HEK293 (cell line): ENCODE measurements around the gene GJD3.

Source experiments
- INSM2 ChIP-seq: fragments of 450-650 bp; formaldehyde crosslinking; IDR thresholded peaks from 2 replicates; pipeline ENCODE4 v1.5.1; 2016; ENCODE audit warnings: missing biosample characterization, missing genetic modification characterization
- KLF10 ChIP-seq: fragments of 450-650 bp; IDR thresholded peaks from 2 replicates; pipeline ENCODE4 v1.5.1; 2018; ENCODE audit warnings: missing biosample characterization, mild to moderate bottlenecking, missing genetic modification characterization
- KLF8 ChIP-seq: fragments of 450-650 bp; formaldehyde crosslinking; IDR thresholded peaks from 2 replicates; pipeline ENCODE4 v1.5.1; 2016; ENCODE audit warnings: missing biosample characterization, missing genetic modification characterization
- PRDM2 ChIP-seq: fragments of 450-650 bp; formaldehyde crosslinking; IDR thresholded peaks from 2 replicates; pipeline ENCODE4 v1.5.1; 2016; ENCODE audit warnings: missing biosample characterization, missing genetic modification characterization, borderline replicate concordance
- PRDM4 ChIP-seq: fragments of 450-650 bp; formaldehyde crosslinking; IDR thresholded peaks from 2 replicates; pipeline ENCODE4 v1.5.1; 2017; ENCODE audit warnings: missing biosample characterization, missing genetic modification characterization
- PRDM6 ChIP-seq: fragments of 450-650 bp; formaldehyde crosslinking; IDR thresholded peaks from 2 replicates; pipeline ENCODE4 v1.5.1; 2017; ENCODE audit warnings: missing biosample characterization, missing genetic modification characterization
- ZBTB10 ChIP-seq: fragments of 450-650 bp; formaldehyde crosslinking; IDR thresholded peaks from 2 replicates; pipeline ENCODE4 v1.5.1; 2016; ENCODE audit warnings: missing biosample characterization, missing genetic modification characterization
- ZBTB26 ChIP-seq: fragments of 450-650 bp; formaldehyde crosslinking; optimal IDR thresholded peaks from 2 replicates; pipeline ENCODE3; 2016; ENCODE audit warnings: missing biosample characterization, mild to moderate bottlenecking, missing genetic modification characterization
- ZNF114 ChIP-seq: fragments of 450-650 bp; formaldehyde crosslinking; IDR thresholded peaks from 2 replicates; pipeline ENCODE4 v1.5.0; 2017; ENCODE audit warnings: missing biosample characterization, missing genetic modification characterization
- ZNF121 ChIP-seq: fragments of 450-650 bp; formaldehyde crosslinking; IDR thresholded peaks from 2 replicates; pipeline ENCODE4 v1.5.1; 2016; ENCODE audit warnings: missing biosample characterization, missing genetic modification characterization
- ZNF16 ChIP-seq: fragments of 450-650 bp; formaldehyde crosslinking; IDR thresholded peaks from 2 replicates; pipeline ENCODE4 v1.5.1; 2016; ENCODE audit warnings: low read depth, missing biosample characterization, missing genetic modification characterization
- ZNF350 ChIP-seq: fragments of 450-650 bp; formaldehyde crosslinking; IDR thresholded peaks from 2 replicates; pipeline ENCODE4 v1.5.0; 2017; ENCODE audit warnings: missing biosample characterization, mild to moderate bottlenecking, missing genetic modification characterization
- ZNF394 ChIP-seq: fragments of 450-650 bp; formaldehyde crosslinking; IDR thresholded peaks from 2 replicates; pipeline ENCODE4 v1.5.1; 2016; ENCODE audit warnings: missing biosample characterization, missing genetic modification characterization, mild to moderate bottlenecking, moderate library complexity, borderline replicate concordance
- ZNF404 ChIP-seq: fragments of 450-650 bp; formaldehyde crosslinking; IDR thresholded peaks from 2 replicates; pipeline ENCODE4 v1.5.1; 2017; ENCODE audit warnings: missing biosample characterization, missing genetic modification characterization
- ZNF555 ChIP-seq: fragments of 450-650 bp; formaldehyde crosslinking; conservative IDR thresholded peaks from 2 replicates; pipeline ENCODE4 v1.5.1; 2017; ENCODE audit warnings: missing biosample characterization, mild to moderate bottlenecking, missing genetic modification characterization, inconsistent platforms
- ZNF558 ChIP-seq: fragments of 450-650 bp; formaldehyde crosslinking; IDR thresholded peaks from 2 replicates; pipeline ENCODE4 v1.5.1; 2016; ENCODE audit warnings: missing biosample characterization, missing genetic modification characterization
- ZNF560 ChIP-seq: fragments of 450-650 bp; formaldehyde crosslinking; IDR thresholded peaks from 2 replicates; pipeline ENCODE4 v1.5.1; 2017; ENCODE audit warnings: missing biosample characterization, missing genetic modification characterization, borderline replicate concordance
- ZNF704 ChIP-seq: fragments of 450-650 bp; formaldehyde crosslinking; IDR thresholded peaks from 2 replicates; pipeline ENCODE4 v1.5.1; 2016; ENCODE audit warnings: missing biosample characterization, missing genetic modification characterization
- ZSCAN5A ChIP-seq: fragments of 450-650 bp; formaldehyde crosslinking; IDR thresholded peaks from 2 replicates; pipeline ENCODE4 v1.5.1; 2016; ENCODE audit warnings: missing biosample characterization, missing genetic modification characterization

Gene GJD3

GRCh38 chr17:40325156-40326013 is 39.2 kb downstream of the GJD3 start (continued):
- TF ChIP-seq PRDM2 (tag by site-specific recombination): no peak
- TF ChIP-seq ZNF404 (tag by site-specific recombination): peak; percentile 95
- TF ChIP-seq PRDM6 (tag by site-specific recombination): no peak
- no peak for TF ChIP-seq ZNF350
- no peak for TF ChIP-seq ZNF16 (tag by site-specific recombination)
- no peak for TF ChIP-seq ZBTB10 (tag by site-specific recombination)
- no peak for TF ChIP-seq ZNF121
- no peak for TF ChIP-seq ZBTB26 (tag by site-specific recombination)
- TF ChIP-seq ZNF114 (tag by site-specific recombination): no peak
- peak; percentile 34; the same call in 1 of the 2 replicates for TF ChIP-seq PRDM4 (tag by site-specific recombination)
- TF ChIP-seq ZNF558 (tag by site-specific recombination): peak; percentile 93
- peak; percentile 95; the same call in 1 of the 2 replicates for TF ChIP-seq ZNF560
- no peak for TF ChIP-seq ZNF704 (tag by site-specific recombination)
- TF ChIP-seq INSM2 (tag by site-specific recombination): no peak
- TF ChIP-seq KLF8 (tag by site-specific recombination): no peak
- no peak for TF ChIP-seq ZNF555 (tag by site-specific recombination)
- no peak for TF ChIP-seq KLF10 (tag by site-specific recombination)
- TF ChIP-seq ZNF394: peak; percentile 99
- TF ChIP-seq ZSCAN5A: no peak
